GM12878 (cell line): ENCODE results near the gene KLHL25. TPM values are rescaled to one million over a fixed set of nuclear protein-coding genes. Genes with fewer than 3 reads are reported as not detected.

ENCODE experiments used
- ATAC-seq: fragments of 200-7000 bp; cut with Tn5 transposase; 3 replicates; pipeline ENCODE4 v1.9.1; 2020; ENCODE audit warnings: mild to moderate bottlenecking, moderate library complexity
- BruUV-seq: library from RNA; stranded (reverse); fragments of 400-500 nt; replicated peaks from 2 replicates; lab custom pipeline; 2021; lab: Mats Ljungman, UMichigan
- CTCF ChIA-PET: fragments of 300-600 bp; sonication (Branson Sonifier 250); formaldehyde crosslinking; extraction: SDS; loops from one replicate; lab custom pipeline; 2021; ENCODE audit warnings: inconsistent platforms; lab: Yijun Ruan, JAX
- POLR2A ChIA-PET: fragments of 350-600 bp; formaldehyde crosslinking; extraction: SDS; loops from one replicate; lab custom pipeline; 2021; ENCODE audit warnings: inconsistent platforms; lab: Charles Lee
- RAD21 ChIA-PET: fragments of 300-600 bp; sonication (Branson Sonifier 250); formaldehyde crosslinking; loops from one replicate; lab custom pipeline; 2023; ENCODE audit warnings: antibody characterized with exemption; ENCODE audit not compliant: unreplicated experiment; lab: Charles Lee
- SMC1A ChIA-PET: fragments of 300-600 bp; sonication (Branson Sonifier 250); formaldehyde crosslinking; loops from one replicate; lab custom pipeline; 2023; ENCODE audit not compliant: unreplicated experiment, uncharacterized antibody; lab: Charles Lee
- DNase-seq: peaks from one replicate; pipeline ENCODE4 v3.0.0-alpha.2; 2011; ENCODE audit warnings: low read depth, low spot score
- FAIRE-seq: peaks from 3 replicates; lab custom pipeline; 2011; peaks lifted over from hg19 to GRCh38; lab: Jason Lieb, UNC
- H2AFZ ChIP-seq: 2 replicates; pipeline ENCODE4 v1.6.0; 2011; ENCODE audit warnings: low read depth, low read length, control low read depth; ENCODE audit not compliant: control insufficient read depth
- H3K27ac ChIP-seq: 2 replicates; pipeline ENCODE4 v1.5.1; 2011; ENCODE audit warnings: control low read depth; ENCODE audit not compliant: control insufficient read depth, insufficient read depth
- H3K27me3 ChIP-seq, 2 experiments: replicated peaks in 1 of 2; 2 replicates each; pipeline versions ENCODE4 v1.6.0 to v1.6.1; 2011; ENCODE audit warnings: low read length in 1 of 2; ENCODE audit not compliant: control insufficient read depth in 2 of 2, insufficient read depth in 2 of 2
- H3K36me3 ChIP-seq, 2 experiments: 2 replicates each; pipeline ENCODE4 v1.5.1; 2011; ENCODE audit warnings: low read length in 1 of 2; ENCODE audit not compliant: control insufficient read depth in 2 of 2, insufficient read depth in 2 of 2
- H3K4me1 ChIP-seq: 2 replicates; pipeline ENCODE4 v1.6.1; 2011; ENCODE audit warnings: mild to moderate bottlenecking, low read length, moderate library complexity, mixed read lengths; ENCODE audit not compliant: control insufficient read depth, insufficient read depth
- H3K4me2 ChIP-seq: 2 replicates; pipeline ENCODE4 v1.6.0; 2011; ENCODE audit warnings: control low read depth; ENCODE audit not compliant: control insufficient read depth, insufficient read depth
- H3K4me3 ChIP-seq: fragments of 200-600 bp; sonication (generic); 2 replicates; pipeline ENCODE4 v1.5.1; 2016
- H3K79me2 ChIP-seq: 2 replicates; pipeline ENCODE4 v1.6.0; 2011; ENCODE audit warnings: low read length; ENCODE audit not compliant: control insufficient read depth, insufficient read depth
- H3K9ac ChIP-seq: 2 replicates; pipeline ENCODE4 v1.8.0; 2011; ENCODE audit warnings: low read length, control low read depth, mixed read lengths; ENCODE audit not compliant: control insufficient read depth, insufficient read depth
- H3K9me3 ChIP-seq: replicated peaks from 3 replicates; pipeline ENCODE4 v1.5.1; 2011; ENCODE audit warnings: mild to moderate bottlenecking, low read length; ENCODE audit not compliant: control insufficient read depth, insufficient read depth
- H4K20me1 ChIP-seq: 2 replicates; pipeline ENCODE4 v1.6.0; 2011; ENCODE audit not compliant: control insufficient read depth, insufficient read depth
- BCL11A ChIP-seq: IDR thresholded peaks from 2 replicates; pipeline ENCODE4 v1.6.1; 2011; ENCODE audit warnings: low read depth, low read length
- EGR1 ChIP-seq, 2 experiments: IDR thresholded peaks; 1 replicate in 1 of 2; 2 replicates in 1 of 2; pipeline ENCODE4 v1.6.1; 2011 to 2012; ENCODE audit warnings: low read depth in 2 of 2, low read length in 2 of 2, borderline replicate concordance in 1 of 2, mild to moderate bottlenecking in 1 of 2, moderate library complexity in 1 of 2
- FOS ChIP-seq: IDR thresholded peaks from 3 replicates; pipeline ENCODE4 v1.6.1; 2011; ENCODE audit warnings: borderline replicate concordance; ENCODE audit not compliant: insufficient read length; ENCODE audit errors: extremely low read depth
- HDAC2 ChIP-seq: fragments of 200-600 bp; sonication (generic); IDR thresholded peaks from 2 replicates; pipeline ENCODE4 v1.6.1; 2017
- IKZF2 ChIP-seq, 2 experiments: fragments of 450-650 bp; IDR thresholded peaks; 2 replicates each; pipeline ENCODE4 v1.6.1; 2017; ENCODE audit warnings: mild to moderate bottlenecking in 2 of 2, moderate library complexity in 2 of 2
- MAX ChIP-seq: IDR thresholded peaks from 2 replicates; pipeline ENCODE4 v1.6.1; 2012; ENCODE audit warnings: low read depth, low read length, improper control_type of control experiment
- PML ChIP-seq: IDR thresholded peaks from 2 replicates; pipeline ENCODE4 v1.6.1; 2012; ENCODE audit warnings: low read length, inconsistent platforms
- POLR2AphosphoS5 ChIP-seq: IDR thresholded peaks from 2 replicates; pipeline ENCODE4 v1.6.1; 2011; ENCODE audit warnings: mild to moderate bottlenecking, low read length, inconsistent platforms
- PRDM15 ChIP-seq: fragments of 450-650 bp; formaldehyde crosslinking; IDR thresholded peaks from 2 replicates; pipeline ENCODE4 v1.4.0; 2020; ENCODE audit warnings: mild to moderate bottlenecking, moderate library complexity
- RFX5 ChIP-seq: IDR thresholded peaks from 2 replicates; pipeline ENCODE4 v1.6.1; 2011; ENCODE audit warnings: low read depth, low read length, improper control_type of control experiment
- SKIL ChIP-seq: fragments of 450-650 bp; IDR thresholded peaks from 2 replicates; pipeline ENCODE4 v1.6.1; 2017; ENCODE audit warnings: mild to moderate bottlenecking, low read depth, inconsistent platforms; ENCODE audit not compliant: poor library complexity, severe bottlenecking
- SP1 ChIP-seq: IDR thresholded peaks from one replicate; pipeline ENCODE4 v1.6.1; 2011; ENCODE audit warnings: low read depth, low read length
- SRF ChIP-seq, 2 experiments: IDR thresholded peaks; 2 replicates each; pipeline ENCODE4 v1.6.1; 2011; ENCODE audit warnings: low read depth in 2 of 2, low read length in 2 of 2, mild to moderate bottlenecking in 1 of 2, moderate library complexity in 1 of 2
- WRNIP1 ChIP-seq: IDR thresholded peaks from 2 replicates; pipeline ENCODE4 v1.6.1; 2011; ENCODE audit warnings: low read depth, low read length, improper control_type of control experiment, borderline replicate concordance
- YBX1 ChIP-seq: fragments of 450-650 bp; IDR thresholded peaks from 2 replicates; pipeline ENCODE4 v1.6.1; 2016; ENCODE audit warnings: antibody characterized with exemption
- ZSCAN29 ChIP-seq: fragments of 450-650 bp; IDR thresholded peaks from 2 replicates; pipeline ENCODE4 v1.6.1; 2017; ENCODE audit warnings: mild to moderate bottlenecking, moderate library complexity
- in situ Hi-C: fragments of 300-500 bp; cut with MboI; formaldehyde crosslinking; loops from 9 replicates; pipeline ENCODE4 v1.14.3; 2018; ENCODE audit warnings: mixed read lengths
- intact Hi-C: fragments of 100-400 bp; cut with micrococcal nuclease; formaldehyde crosslinking; loops from one replicate; pipeline ENCODE4 v1.14.2; 2022; ENCODE audit not compliant: unreplicated experiment
- polyA plus RNA-seq, 11 experiments: library from polyadenylated mRNA; depleted of rRNA in 4 of 11; unstranded in 6 of 11; stranded (reverse) in 5 of 11; fragments of >200 nt; fragmentation: Nextera tagmentation in 4 of 11; fragmentation: Illumina TruSeq in 1 of 11; extraction: Ambion mirVana in 4 of 11; extraction: Trizol in 1 of 11; gene quantifications; 1 replicate in 1 of 11; 2 replicates in 10 of 11; pipeline versions ENCODE4 v1.2.1 to v1.2.3, GENCODE V29; 2011 to 2016; ENCODE audit warnings: inconsistent platforms in 2 of 11, missing spikeins in 2 of 11, low read depth in 1 of 11
- total RNA-seq, 4 experiments: library from RNA; depleted of rRNA in 3 of 4; stranded (reverse); fragments of >200 nt in 3 of 4; fragmentation: Illumina TruSeq in 1 of 4; extraction: Trizol in 1 of 4; gene quantifications; 2 replicates each; pipeline versions ENCODE4 v1.2.1 to v1.2.3, GENCODE V29; 2013 to 2021
- TF ChIP-seq, protein P1 (sequence below): fragments of 450-650 bp; IDR thresholded peaks from 2 replicates; pipeline ENCODE4 v1.6.1; 2016; ENCODE audit warnings: mild to moderate bottlenecking, moderate library complexity, borderline replicate concordance

The KLHL25 gene
- total and polyA plus RNA-seq, 10 of the 15 experiments (the other 5 are each of a cell fraction or from before 2014, with no cell fraction given), result 0.04 to 3.0 (median 2.1) TPM; not detected in 1

GRCh38 chr15:85813234-85813633, 18.5 kb upstream of the KLHL25 start:
- no peak overlapping the region for H3K9ac ChIP-seq
- H3K27ac ChIP-seq, result no peak overlapping the region
- ChIA-PET CTCF (no interaction called here), POLR2A (no interaction called here), RAD21 (no interaction called here), SMC1A (no interaction called here)
- in situ Hi-C loops, result no loop called here
- no peak overlapping the region for H3K4me2 ChIP-seq
- no peak overlapping the region for H3K4me3 ChIP-seq
- H4K20me1 ChIP-seq, result no peaks in the 10 kb centered on the region
- no peaks in the 10 kb centered on the region for H3K36me3 ChIP-seq
- BruUV-seq, result no TSS peak
- H3K9me3 ChIP-seq, result no peaks in the 10 kb centered on the region
- H3K27me3 ChIP-seq, result no peaks in the 10 kb centered on the region
- H3K4me1 ChIP-seq, result no peaks in the 10 kb centered on the region
- no peaks in the 10 kb centered on the region for H3K79me2 ChIP-seq
- ATAC-seq, result no peak
- intact Hi-C loops, result no loop called here
- FAIRE-seq, result no peak
- no peak for DNase-seq
- no peak overlapping the region for H2AFZ ChIP-seq
- TF ChIP-seq SP1, result no peak
- no peak for TF ChIP-seq HDAC2
- no peak for TF ChIP-seq EGR1 (IDR thresholded peaks at IDR 0.05; ENCODE audit: borderline replicate concordance in 1 of 2, low read depth in 2 of 2, low read length in 2 of 2)
- no peak for TF ChIP-seq POLR2AphosphoS5
- no peak for TF ChIP-seq RFX5
- TF ChIP-seq ZSCAN29, result no peak
- TF ChIP-seq BCL11A, result no peak
- TF ChIP-seq PML, result no peak
- no peak for TF ChIP-seq SRF (IDR thresholded peaks at IDR 0.05; ENCODE audit: low read depth in 2 of 2, low read length in 2 of 2)
- TF ChIP-seq IKZF2 (IDR thresholded peaks at IDR 0.05), result no peak
- TF ChIP-seq MAX, result no peak
- TF ChIP-seq YBX1, result no peak
- no peak for TF ChIP-seq FOS
- TF ChIP-seq WRNIP1, result no peak
- TF ChIP-seq, protein P1, sequence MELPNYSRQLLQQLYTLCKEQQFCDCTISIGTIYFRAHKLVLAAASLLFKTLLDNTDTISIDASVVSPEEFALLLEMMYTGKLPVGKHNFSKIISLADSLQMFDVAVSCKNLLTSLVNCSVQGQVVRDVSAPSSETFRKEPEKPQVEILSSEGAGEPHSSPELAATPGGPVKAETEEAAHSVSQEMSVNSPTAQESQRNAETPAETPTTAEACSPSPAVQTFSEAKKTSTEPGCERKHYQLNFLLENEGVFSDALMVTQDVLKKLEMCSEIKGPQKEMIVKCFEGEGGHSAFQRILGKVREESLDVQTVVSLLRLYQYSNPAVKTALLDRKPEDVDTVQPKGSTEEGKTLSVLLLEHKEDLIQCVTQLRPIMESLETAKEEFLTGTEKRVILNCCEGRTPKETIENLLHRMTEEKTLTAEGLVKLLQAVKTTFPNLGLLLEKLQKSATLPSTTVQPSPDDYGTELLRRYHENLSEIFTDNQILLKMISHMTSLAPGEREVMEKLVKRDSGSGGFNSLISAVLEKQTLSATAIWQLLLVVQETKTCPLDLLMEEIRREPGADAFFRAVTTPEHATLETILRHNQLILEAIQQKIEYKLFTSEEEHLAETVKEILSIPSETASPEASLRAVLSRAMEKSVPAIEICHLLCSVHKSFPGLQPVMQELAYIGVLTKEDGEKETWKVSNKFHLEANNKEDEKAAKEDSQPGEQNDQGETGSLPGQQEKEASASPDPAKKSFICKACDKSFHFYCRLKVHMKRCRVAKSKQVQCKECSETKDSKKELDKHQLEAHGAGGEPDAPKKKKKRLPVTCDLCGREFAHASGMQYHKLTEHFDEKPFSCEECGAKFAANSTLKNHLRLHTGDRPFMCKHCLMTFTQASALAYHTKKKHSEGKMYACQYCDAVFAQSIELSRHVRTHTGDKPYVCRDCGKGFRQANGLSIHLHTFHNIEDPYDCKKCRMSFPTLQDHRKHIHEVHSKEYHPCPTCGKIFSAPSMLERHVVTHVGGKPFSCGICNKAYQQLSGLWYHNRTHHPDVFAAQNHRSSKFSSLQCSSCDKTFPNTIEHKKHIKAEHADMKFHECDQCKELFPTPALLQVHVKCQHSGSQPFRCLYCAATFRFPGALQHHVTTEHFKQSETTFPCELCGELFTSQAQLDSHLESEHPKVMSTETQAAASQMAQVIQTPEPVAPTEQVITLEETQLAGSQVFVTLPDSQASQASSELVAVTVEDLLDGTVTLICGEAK, result no peak
- no peak for TF ChIP-seq PRDM15 (CRISPR knock-in tag)
- no peak for TF ChIP-seq SKIL
